Keratinocyte (primary cell): ENCODE data around the gene EDN2. TPM values are rescaled to one million over a fixed set of nuclear protein-coding genes. Genes with fewer than 3 reads are reported as not detected.

Source experiments
- DNase-seq: peaks from one replicate; pipeline ENCODE4 v3.0.0-alpha.2; 2011; ENCODE audit warnings: low read depth, missing footprints, low spot score
- FAIRE-seq: peaks from 2 replicates; lab custom pipeline; 2011; peaks lifted over from hg19 to GRCh38; lab: Jason Lieb, UNC
- H2AFZ ChIP-seq: 2 replicates; pipeline ENCODE4 v1.6.0; 2012; ENCODE audit warnings: low read length, control low read depth, inconsistent platforms; ENCODE audit not compliant: control insufficient read depth
- H3K27ac ChIP-seq: 2 replicates; pipeline ENCODE4 v1.5.1; 2011; ENCODE audit warnings: low read length; ENCODE audit not compliant: control insufficient read depth, insufficient read depth
- H3K27me3 ChIP-seq: 3 replicates; pipeline ENCODE4 v1.6.0; 2011; ENCODE audit warnings: low read length; ENCODE audit not compliant: control insufficient read depth, insufficient read depth; ENCODE audit errors: extremely low read depth
- H3K36me3 ChIP-seq, 2 experiments: 2 replicates in 1 of 2; 3 replicates in 1 of 2; pipeline ENCODE4 v1.5.1; 2011; ENCODE audit warnings: low read length in 2 of 2, mild to moderate bottlenecking in 1 of 2; ENCODE audit not compliant: control insufficient read depth in 2 of 2, insufficient read depth in 2 of 2; ENCODE audit errors: extremely low read depth in 1 of 2
- H3K4me1 ChIP-seq: 3 replicates; pipeline ENCODE4 v1.5.1; 2011; ENCODE audit warnings: low read length; ENCODE audit not compliant: control insufficient read depth, insufficient read depth; ENCODE audit errors: extremely low read depth
- H3K4me2 ChIP-seq: 3 replicates; pipeline ENCODE4 v1.6.0; 2011; ENCODE audit warnings: low read depth, low read length; ENCODE audit not compliant: control insufficient read depth, insufficient read depth; ENCODE audit errors: extremely low read depth
- H3K4me3 ChIP-seq, 3 experiments: fragments of 200-600 bp in 1 of 3; sonication (generic) in 1 of 3; 2 replicates in 2 of 3; 3 replicates in 1 of 3; pipeline ENCODE4 v1.5.1; 2011 to 2016; ENCODE audit warnings: low read length in 3 of 3, mild to moderate bottlenecking in 3 of 3, control low read depth in 2 of 3, inconsistent platforms in 1 of 3, low read depth in 1 of 3, mixed read lengths in 1 of 3, mixed run types in 1 of 3, moderate library complexity in 1 of 3; ENCODE audit not compliant: control insufficient read depth in 2 of 3, insufficient read depth in 2 of 3; ENCODE audit errors: extremely low read depth in 1 of 3
- H3K79me2 ChIP-seq: 2 replicates; pipeline ENCODE4 v1.6.0; 2012; ENCODE audit warnings: low read length; ENCODE audit not compliant: control insufficient read depth, insufficient read depth
- H3K9ac ChIP-seq: 3 replicates; pipeline ENCODE4 v1.6.0; 2011; ENCODE audit warnings: low read length; ENCODE audit not compliant: control insufficient read depth, insufficient read depth; ENCODE audit errors: extremely low read depth
- H3K9me1 ChIP-seq: 3 replicates; pipeline ENCODE4 v1.6.0; 2011; ENCODE audit warnings: low read length; ENCODE audit not compliant: control insufficient read depth, insufficient read depth; ENCODE audit errors: extremely low read depth
- H3K9me3 ChIP-seq: 2 replicates; pipeline ENCODE4 v1.5.1; 2012; ENCODE audit warnings: low read depth, low read length; ENCODE audit not compliant: control insufficient read depth
- H4K20me1 ChIP-seq: 3 replicates; pipeline ENCODE4 v1.6.0; 2011; ENCODE audit warnings: low read length; ENCODE audit not compliant: control insufficient read depth, insufficient read depth; ENCODE audit errors: extremely low read depth
- EZH2 ChIP-seq: IDR thresholded peaks from one replicate; pipeline ENCODE4 v1.6.1; 2012; ENCODE audit warnings: inconsistent platforms, mild to moderate bottlenecking, low read length, moderate library complexity
- dilution Hi-C: fragments of 300-500 bp; cut with MboI; formaldehyde crosslinking; loops from one replicate; pipeline ENCODE4 v1.7.0; 2020; ENCODE audit warnings: low sequenced_read_pairs; ENCODE audit not compliant: extremely low pct_ligation_motif_present
- polyA plus RNA-seq, 5 experiments: library from polyadenylated mRNA; depleted of rRNA in 3 of 5; stranded (reverse) in 3 of 5; stranded (forward) in 1 of 5; unstranded in 1 of 5; fragments of >200 nt; gene quantifications; 1 replicate in 1 of 5; 2 replicates in 3 of 5; 3 replicates in 1 of 5; pipeline versions ENCODE4 v1.2.1 to v1.2.3, GENCODE V29; 2011 to 2012; ENCODE audit warnings: missing spikeins in 2 of 5, low read depth in 1 of 5, low replicate concordance in 1 of 5
- TF ChIP-seq, protein P1 (sequence below), 3 experiments: IDR thresholded peaks in 1 of 3; conservative IDR thresholded peaks in 1 of 3; optimal IDR thresholded peaks in 1 of 3; 2 replicates in 2 of 3; 3 replicates in 1 of 3; pipeline versions ENCODE3 to v1.5.1; 2011; ENCODE audit warnings: low read length in 3 of 3, mild to moderate bottlenecking in 3 of 3, moderate library complexity in 2 of 3, control low read depth in 1 of 3, inconsistent platforms in 1 of 3; ENCODE audit not compliant: insufficient read depth in 2 of 3; ENCODE audit errors: extremely low read depth in 1 of 3

EDN2 gene
- polyA plus RNA-seq, 1 donor (not counting 4 experiments of a cell fraction or from before 2014, with no cell fraction given): 0.34 TPM

- FAIRE-seq (no peak), DNase-seq (no peak)
- peaks cover 3% of the 10 kb centered on the region for H3K9me1 ChIP-seq
- H3K36me3 ChIP-seq: no peaks in the 10 kb centered on the region
- no peaks in the 10 kb centered on the region for H3K79me2 ChIP-seq
- dilution Hi-C loops: no loop called here
- H3K9ac ChIP-seq: peak overlapping the region; percentile 74
- H3K27me3 ChIP-seq: no peaks in the 10 kb centered on the region
- H4K20me1 ChIP-seq: no peaks in the 10 kb centered on the region
- TF ChIP-seq EZH2: no peak
- TF ChIP-seq, protein P1, sequence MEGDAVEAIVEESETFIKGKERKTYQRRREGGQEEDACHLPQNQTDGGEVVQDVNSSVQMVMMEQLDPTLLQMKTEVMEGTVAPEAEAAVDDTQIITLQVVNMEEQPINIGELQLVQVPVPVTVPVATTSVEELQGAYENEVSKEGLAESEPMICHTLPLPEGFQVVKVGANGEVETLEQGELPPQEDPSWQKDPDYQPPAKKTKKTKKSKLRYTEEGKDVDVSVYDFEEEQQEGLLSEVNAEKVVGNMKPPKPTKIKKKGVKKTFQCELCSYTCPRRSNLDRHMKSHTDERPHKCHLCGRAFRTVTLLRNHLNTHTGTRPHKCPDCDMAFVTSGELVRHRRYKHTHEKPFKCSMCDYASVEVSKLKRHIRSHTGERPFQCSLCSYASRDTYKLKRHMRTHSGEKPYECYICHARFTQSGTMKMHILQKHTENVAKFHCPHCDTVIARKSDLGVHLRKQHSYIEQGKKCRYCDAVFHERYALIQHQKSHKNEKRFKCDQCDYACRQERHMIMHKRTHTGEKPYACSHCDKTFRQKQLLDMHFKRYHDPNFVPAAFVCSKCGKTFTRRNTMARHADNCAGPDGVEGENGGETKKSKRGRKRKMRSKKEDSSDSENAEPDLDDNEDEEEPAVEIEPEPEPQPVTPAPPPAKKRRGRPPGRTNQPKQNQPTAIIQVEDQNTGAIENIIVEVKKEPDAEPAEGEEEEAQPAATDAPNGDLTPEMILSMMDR (optimal IDR thresholded peaks at IDR 0.05 in 1 of 3, IDR thresholded peaks at IDR 0.05 in 1 of 3, conservative IDR thresholded peaks at IDR 0.05 in 1 of 3; ENCODE audit: extremely low read depth in 1 of 3, insufficient read depth in 2 of 3, low read length in 3 of 3): peak in 2 of 3 experiments; percentile 36 to 50
- H3K4me3 ChIP-seq: no peak overlapping the region
- no peak overlapping the region for H2AFZ ChIP-seq
- peak overlapping the region; percentile 71 for H3K27ac ChIP-seq
- no peaks in the 10 kb centered on the region for H3K9me3 ChIP-seq
- peak overlapping the region; percentile 55 for H3K4me2 ChIP-seq
- H3K4me1 ChIP-seq: peaks cover 75% of the 10 kb centered on the region
Measured at GRCh38 chr1:41495210-41495948, 10.9 kb upstream of the EDN2 start.

DNA sequence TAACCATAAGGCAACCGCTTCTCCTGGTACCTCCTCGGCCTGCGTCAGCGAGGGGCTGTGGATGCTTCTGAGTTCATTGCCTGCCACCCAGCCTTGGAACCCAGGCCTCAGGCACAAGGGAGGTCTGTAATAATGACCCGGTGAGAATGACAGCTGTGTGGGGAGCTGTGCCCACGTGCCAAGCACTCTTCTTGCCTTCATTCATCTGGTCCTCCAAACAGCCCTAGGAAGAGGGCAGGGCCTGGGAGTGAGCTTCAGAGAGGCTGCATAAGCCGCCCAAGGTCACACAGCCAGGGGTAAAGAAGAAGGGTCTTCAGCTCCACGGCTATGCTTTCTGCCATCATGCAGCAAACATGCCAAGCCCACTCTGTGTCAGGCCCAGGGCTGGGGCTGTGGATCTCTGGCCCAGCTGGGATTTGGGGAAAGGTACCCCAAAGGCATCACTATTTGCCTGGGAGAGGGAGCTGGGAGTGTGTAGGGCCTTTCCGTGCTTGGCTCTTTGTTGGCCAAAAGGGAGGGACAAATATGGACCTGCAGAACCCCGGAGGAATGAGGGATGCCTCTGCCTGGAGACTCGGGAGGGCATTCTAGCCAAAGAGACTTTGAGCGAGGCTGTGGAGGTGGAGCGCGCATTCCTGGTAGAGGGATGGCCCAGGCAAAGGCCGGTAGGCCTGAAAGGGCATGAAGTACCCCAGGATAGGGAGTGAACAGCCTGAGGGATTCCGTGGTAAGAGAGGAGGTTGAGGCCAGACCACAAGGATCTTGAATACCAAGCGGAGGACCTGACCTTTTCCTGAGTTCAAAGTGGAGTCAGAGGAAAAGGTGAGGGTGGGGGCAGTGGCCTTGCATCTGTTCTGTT lies 10.1 kb upstream of the EDN2 start:
- Histone ChIP-seq H3K9ac (no peak overlapping the region), H4K20me1 (no peaks in the 10 kb centered on the region), H3K4me2 (no peak overlapping the region), H3K79me2 (no peaks in the 10 kb centered on the region), H3K4me1 (peaks cover 67% of the 10 kb centered on the region), H3K27ac (no peak overlapping the region), H2AFZ (no peak overlapping the region), H3K36me3 (no peaks in the 10 kb centered on the region), H3K9me1 (no peaks in the 10 kb centered on the region), H3K9me3 (no peaks in the 10 kb centered on the region), H3K4me3 (no peak overlapping the region), H3K27me3 (no peaks in the 10 kb centered on the region)
- TF ChIP-seq, protein P1 (optimal IDR thresholded peaks at IDR 0.05 in 1 of 3, IDR thresholded peaks at IDR 0.05 in 1 of 3, conservative IDR thresholded peaks at IDR 0.05 in 1 of 3; ENCODE audit: extremely low read depth in 1 of 3, insufficient read depth in 2 of 3, low read length in 3 of 3): no peak
- no peak for TF ChIP-seq EZH2
- no peak for DNase-seq
- FAIRE-seq: no peak
- dilution Hi-C loops: no loop called here
